K562 (cell line): Measurements from ENCODE around the gene TBX1. TPM values are rescaled to one million over a fixed set of nuclear protein-coding genes. Genes with fewer than 3 reads are reported as not detected.

Experiments
- KAT7 ChIP-seq: sonication (generic); formaldehyde crosslinking; IDR thresholded peaks from 2 replicates; pipeline ENCODE4 v1.8.0; 2022; ENCODE audit warnings: missing genetic modification reagents, mild to moderate bottlenecking, borderline replicate concordance
- MGA ChIP-seq: fragments of 450-650 bp; IDR thresholded peaks from 2 replicates; pipeline ENCODE4 v1.6.1; 2016; ENCODE audit warnings: mild to moderate bottlenecking, moderate library complexity
- MYBL2 ChIP-seq, 2 experiments: fragments of 450-650 bp in 1 of 2; sonication (generic) in 1 of 2; formaldehyde crosslinking in 1 of 2; IDR thresholded peaks; 2 replicates each; pipeline versions ENCODE4 v1.6.1 to v1.8.1; 2017 to 2022; ENCODE audit warnings: borderline replicate concordance in 1 of 2, inconsistent platforms in 1 of 2, low read depth in 1 of 2, mild to moderate bottlenecking in 1 of 2, missing genetic modification reagents in 1 of 2, moderate library complexity in 1 of 2
- PRMT5 ChIP-seq: sonication (generic); formaldehyde crosslinking; IDR thresholded peaks from 2 replicates; pipeline ENCODE4 v1.5.0; 2020; ENCODE audit warnings: missing genetic modification reagents
- RBM39 ChIP-seq: fragments of 200-400 bp; formaldehyde crosslinking; optimal IDR thresholded peaks from 2 replicates; pipeline ENCODE3; 2018; ENCODE audit warnings: low read depth, low read length
- THRAP3 ChIP-seq: fragments of 450-650 bp; IDR thresholded peaks from 2 replicates; pipeline ENCODE4 v1.6.1; 2016; ENCODE audit warnings: mild to moderate bottlenecking, inconsistent platforms, borderline replicate concordance
- WHSC1 ChIP-seq: IDR thresholded peaks from one replicate; pipeline ENCODE4 v1.6.1; 2012; ENCODE audit warnings: low read length, control low read depth, inconsistent platforms
- ZNF77 ChIP-seq: fragments of 250-450 bp; sonication (Bioruptor Pico); IDR thresholded peaks from 2 replicates; pipeline ENCODE4 v1.5.0; 2020
- polyA plus RNA-seq, 8 experiments: library from polyadenylated mRNA; depleted of rRNA in 4 of 8; stranded (reverse) in 5 of 8; unstranded in 3 of 8; fragments of >200 nt; fragmentation: Nextera tagmentation in 2 of 8; fragmentation: Illumina TruSeq in 1 of 8; extraction: Ambion mirVana in 2 of 8; extraction: Trizol in 1 of 8; gene quantifications; 2 replicates each; pipeline versions ENCODE4 v1.2.1 to v1.2.3, GENCODE V29; 2011 to 2014; ENCODE audit warnings: inconsistent platforms in 1 of 8, missing spikeins in 1 of 8
- total RNA-seq, 7 experiments: library from RNA; depleted of rRNA in 6 of 7; stranded (reverse); fragments of >200 nt in 6 of 7; fragmentation: Illumina TruSeq in 2 of 7; extraction: Trizol in 2 of 7; gene quantifications; 2 replicates each; pipeline versions ENCODE4 v1.2.1 to v1.2.3, GENCODE V29; 2011 to 2021; ENCODE audit warnings: low replicate concordance in 1 of 7
- TF ChIP-seq, protein P1 (sequence below): sonication (generic); formaldehyde crosslinking; IDR thresholded peaks from 2 replicates; pipeline ENCODE4 v1.8.0; 2023; ENCODE audit warnings: missing genetic modification reagents, mild to moderate bottlenecking, borderline replicate concordance

TBX1 gene
- total and polyA plus RNA-seq, 9 of the 15 experiments (the other 6 are each of a cell fraction or from before 2014, with no cell fraction given) = 0.07 to 35.0 (median 3.9) TPM

- TF ChIP-seq MYBL2 (IDR thresholded peaks at IDR 0.05; ENCODE audit: low read depth) (no peak), MYBL2 (CRISPR knock-in tag; IDR thresholded peaks at IDR 0.05; ENCODE audit: borderline replicate concordance) (no peak), ZNF77 (no peak), WHSC1 (no peak), MGA (no peak), RBM39 (no peak), PRMT5 (CRISPR knock-in tag) (0 out of 2 replicates have a peak, but pooled peaks have one; percentile 11), THRAP3 (no peak), KAT7 (CRISPR knock-in tag) (no peak)
- TF ChIP-seq, protein P1, sequence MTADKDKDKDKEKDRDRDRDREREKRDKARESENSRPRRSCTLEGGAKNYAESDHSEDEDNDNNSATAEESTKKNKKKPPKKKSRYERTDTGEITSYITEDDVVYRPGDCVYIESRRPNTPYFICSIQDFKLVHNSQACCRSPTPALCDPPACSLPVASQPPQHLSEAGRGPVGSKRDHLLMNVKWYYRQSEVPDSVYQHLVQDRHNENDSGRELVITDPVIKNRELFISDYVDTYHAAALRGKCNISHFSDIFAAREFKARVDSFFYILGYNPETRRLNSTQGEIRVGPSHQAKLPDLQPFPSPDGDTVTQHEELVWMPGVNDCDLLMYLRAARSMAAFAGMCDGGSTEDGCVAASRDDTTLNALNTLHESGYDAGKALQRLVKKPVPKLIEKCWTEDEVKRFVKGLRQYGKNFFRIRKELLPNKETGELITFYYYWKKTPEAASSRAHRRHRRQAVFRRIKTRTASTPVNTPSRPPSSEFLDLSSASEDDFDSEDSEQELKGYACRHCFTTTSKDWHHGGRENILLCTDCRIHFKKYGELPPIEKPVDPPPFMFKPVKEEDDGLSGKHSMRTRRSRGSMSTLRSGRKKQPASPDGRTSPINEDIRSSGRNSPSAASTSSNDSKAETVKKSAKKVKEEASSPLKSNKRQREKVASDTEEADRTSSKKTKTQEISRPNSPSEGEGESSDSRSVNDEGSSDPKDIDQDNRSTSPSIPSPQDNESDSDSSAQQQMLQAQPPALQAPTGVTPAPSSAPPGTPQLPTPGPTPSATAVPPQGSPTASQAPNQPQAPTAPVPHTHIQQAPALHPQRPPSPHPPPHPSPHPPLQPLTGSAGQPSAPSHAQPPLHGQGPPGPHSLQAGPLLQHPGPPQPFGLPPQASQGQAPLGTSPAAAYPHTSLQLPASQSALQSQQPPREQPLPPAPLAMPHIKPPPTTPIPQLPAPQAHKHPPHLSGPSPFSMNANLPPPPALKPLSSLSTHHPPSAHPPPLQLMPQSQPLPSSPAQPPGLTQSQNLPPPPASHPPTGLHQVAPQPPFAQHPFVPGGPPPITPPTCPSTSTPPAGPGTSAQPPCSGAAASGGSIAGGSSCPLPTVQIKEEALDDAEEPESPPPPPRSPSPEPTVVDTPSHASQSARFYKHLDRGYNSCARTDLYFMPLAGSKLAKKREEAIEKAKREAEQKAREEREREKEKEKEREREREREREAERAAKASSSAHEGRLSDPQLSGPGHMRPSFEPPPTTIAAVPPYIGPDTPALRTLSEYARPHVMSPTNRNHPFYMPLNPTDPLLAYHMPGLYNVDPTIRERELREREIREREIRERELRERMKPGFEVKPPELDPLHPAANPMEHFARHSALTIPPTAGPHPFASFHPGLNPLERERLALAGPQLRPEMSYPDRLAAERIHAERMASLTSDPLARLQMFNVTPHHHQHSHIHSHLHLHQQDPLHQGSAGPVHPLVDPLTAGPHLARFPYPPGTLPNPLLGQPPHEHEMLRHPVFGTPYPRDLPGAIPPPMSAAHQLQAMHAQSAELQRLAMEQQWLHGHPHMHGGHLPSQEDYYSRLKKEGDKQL (CRISPR knock-in tag) = no peak
These were observed 6.2 kb downstream of the TBX1 start (continued) for GRCh38 chr22:19766511-19767426.
